ENCODE measurements around the gene B3GAT2.

B3GAT2 gene

GRCh38 chr6:70842541-70842940, 114.3 kb downstream of the B3GAT2 start:
- DNase-seq (ENCODE audit: low read depth) = no peak

- no peak for DNase-seq (ENCODE audit: low read depth)
These were observed 115.7 kb downstream of the B3GAT2 start for GRCh38 chr6:70841112-70841511.

- DNase-seq (ENCODE audit: low read depth) = no peak
These were observed 117.3 kb downstream of the B3GAT2 start for GRCh38 chr6:70839286-70840266.

- DNase-seq (ENCODE audit: low read depth) = no peak
These were observed 118.0 kb downstream of the B3GAT2 start for GRCh38 chr6:70838907-70839285.

DNA sequence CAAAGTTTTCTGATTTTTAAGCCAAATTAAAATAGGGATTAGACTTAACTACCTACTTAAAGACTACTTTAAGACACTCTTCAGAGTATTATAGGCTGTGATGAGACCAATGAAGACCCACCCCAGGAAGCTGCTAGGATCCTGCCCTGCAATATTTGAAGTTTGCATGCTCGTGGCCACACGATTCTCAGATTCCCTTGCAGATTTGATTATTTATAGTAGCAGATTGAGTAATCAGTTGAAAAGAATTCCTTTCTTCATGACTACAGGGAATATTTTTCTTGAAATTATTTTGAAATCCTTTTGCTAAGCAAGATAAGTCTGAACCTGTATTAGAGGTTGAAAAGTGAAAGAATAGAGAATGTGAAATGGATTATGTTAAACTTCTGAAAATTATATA, 122.3 kb downstream of the B3GAT2 start:
- no peak for DNase-seq (ENCODE audit: low read depth)

DNA sequence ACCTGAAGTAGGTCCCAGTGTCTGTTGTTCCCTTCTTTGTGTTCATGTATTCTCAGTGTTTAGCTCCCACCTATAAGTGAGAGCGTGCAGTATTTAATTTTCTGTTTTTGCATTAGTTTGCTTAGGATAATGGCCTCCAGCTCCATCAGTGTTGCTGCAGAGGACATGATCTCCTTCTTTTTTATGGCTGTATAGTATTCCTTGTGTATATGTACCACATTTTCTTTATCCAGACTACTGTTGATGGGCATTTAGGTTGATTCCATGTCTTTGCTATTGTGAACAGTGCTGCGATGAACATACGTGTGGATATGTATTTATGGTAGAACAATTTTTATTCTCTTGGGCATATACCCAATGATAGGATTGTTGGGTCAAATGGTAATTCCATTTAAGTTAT, 125.4 kb downstream of the B3GAT2 start:
- DNase-seq (ENCODE audit: low read depth) = no peak

- no peak for DNase-seq (ENCODE audit: low read depth)
These were observed 133.2 kb downstream of the B3GAT2 start for GRCh38 chr6:70823651-70824050.

- DNase-seq (ENCODE audit: low read depth) = no peak
These were observed 135.1 kb downstream of the B3GAT2 start for GRCh38 chr6:70821751-70822150.

GRCh38 chr6:70820778-70821177, 136.1 kb downstream of the B3GAT2 start:
- DNase-seq (ENCODE audit: low read depth) = no peak

DNA sequence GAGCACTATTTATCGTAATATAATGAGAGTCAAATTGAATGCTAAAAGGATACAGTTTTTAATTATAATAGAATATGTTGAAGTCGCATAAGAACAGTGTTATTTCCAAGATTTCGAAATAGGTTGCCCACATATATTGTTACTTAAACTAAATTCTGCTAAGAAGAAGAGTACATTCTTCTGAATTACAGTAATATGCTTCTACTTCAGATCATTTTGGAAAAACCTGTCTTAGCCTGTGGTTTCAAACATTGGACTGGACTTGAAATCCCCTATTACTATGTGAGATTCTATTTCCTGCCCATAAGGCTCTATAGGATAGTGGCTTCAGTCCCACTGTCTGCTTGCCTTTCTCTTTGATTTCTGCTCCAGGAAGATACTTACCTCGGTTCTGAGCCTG, 137.2 kb downstream of the B3GAT2 start:
- DNase-seq (ENCODE audit: low read depth) = no peak

GRCh38 chr6:70813885-70814284, 143.0 kb downstream of the B3GAT2 start:
- no peak for DNase-seq (ENCODE audit: low read depth)

DNA sequence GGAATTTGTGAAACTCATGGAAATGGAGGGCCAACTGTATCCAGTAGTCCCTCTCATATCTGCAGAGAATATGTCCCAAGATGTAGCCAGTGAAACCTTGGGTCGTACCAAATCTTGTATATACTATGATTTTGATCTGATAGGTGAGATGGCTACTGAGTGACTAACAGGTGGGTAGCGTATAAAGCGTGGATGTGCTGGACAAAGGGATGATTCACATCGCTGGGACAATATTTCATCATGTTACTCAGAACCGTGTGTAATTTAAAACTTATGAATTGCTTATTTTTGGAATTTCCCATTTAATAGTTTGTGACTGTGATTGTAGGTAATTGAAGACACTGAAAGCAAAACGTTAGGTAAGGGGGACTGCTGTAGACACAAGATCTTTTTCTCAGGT, 145.1 kb downstream of the B3GAT2 start:
- no peak for DNase-seq (ENCODE audit: low read depth)

Measured in HS-5 (cell line).